HepG2 (cell line): ENCODE measurements around the gene MATN1. TPM values are rescaled to one million over a fixed set of nuclear protein-coding genes. Genes with fewer than 3 reads are reported as not detected.
A peak's percentile ranks its signal among the peaks of the same experiment; 100 is the strongest.

Experiments
- ATAC-seq: fragments of 200-7000 bp; cut with Tn5 transposase; 3 replicates; pipeline ENCODE4 v1.9.1; 2020; ENCODE audit warnings: mild to moderate bottlenecking, moderate library complexity
- BruUV-seq: library from RNA; stranded (reverse); fragments of 400-500 nt; replicated peaks from 2 replicates; lab custom pipeline; 2021; lab: Mats Ljungman, UMichigan
- CTCF ChIA-PET: fragments of 300-600 bp; formaldehyde crosslinking; extraction: SDS; loops from one replicate; lab custom pipeline; 2021; ENCODE audit warnings: low total read pairs, inconsistent platforms, low intra/inter-chr PET ratio; lab: Yijun Ruan, JAX
- POLR2A ChIA-PET: fragments of 350-600 bp; sonication (Branson Sonifier 250); formaldehyde crosslinking; loops from one replicate; lab custom pipeline; 2020; ENCODE audit warnings: antibody characterized with exemption, inconsistent platforms; lab: Yijun Ruan, JAX
- DNase-seq: peaks from one replicate; pipeline ENCODE4 v3.0.0-alpha.2; 2015; ENCODE audit warnings: low spot score
- FAIRE-seq: peaks from 3 replicates; lab custom pipeline; 2011; peaks lifted over from hg19 to GRCh38; lab: Jason Lieb, UNC
- H2AFZ ChIP-seq: one replicate; pipeline ENCODE4 v1.6.1; 2011; ENCODE audit warnings: low read length, inconsistent platforms
- H3K27ac ChIP-seq: fragments of 300-600 bp; 3 replicates; pipeline ENCODE4 v1.8.0; 2011; ENCODE audit warnings: mixed run types, mild to moderate bottlenecking, mixed read lengths, low read length, inconsistent platforms; ENCODE audit not compliant: insufficient read depth; ENCODE audit errors: extremely low read length
- H3K27me3 ChIP-seq, 2 experiments: fragments of 200-600 bp in 1 of 2; 2 replicates in 1 of 2; 3 replicates in 1 of 2; pipeline versions ENCODE4 v1.6.0 to v1.8.0; 2011; ENCODE audit warnings: low read length in 2 of 2, mild to moderate bottlenecking in 2 of 2, moderate library complexity in 2 of 2, inconsistent platforms in 1 of 2; ENCODE audit not compliant: insufficient read depth in 2 of 2, control insufficient read depth in 1 of 2
- H3K36me3 ChIP-seq, 2 experiments: fragments of 200-600 bp in 1 of 2; replicated peaks in 1 of 2; 2 replicates in 1 of 2; 3 replicates in 1 of 2; pipeline versions ENCODE4 v1.5.1 to v1.8.0; 2011; ENCODE audit warnings: low read length in 2 of 2, inconsistent platforms in 1 of 2; ENCODE audit not compliant: insufficient read depth in 2 of 2, control insufficient read depth in 1 of 2
- H3K4me1 ChIP-seq: 2 replicates; pipeline ENCODE4 v1.5.1; 2012; ENCODE audit warnings: low read length, inconsistent platforms; ENCODE audit not compliant: insufficient read depth
- H3K4me2 ChIP-seq: 2 replicates; pipeline ENCODE4 v1.6.0; 2011; ENCODE audit warnings: low read depth, low read length, inconsistent platforms
- H3K4me3 ChIP-seq, 3 experiments: fragments of 200-600 bp in 1 of 3; sonication (generic), shearing (Covaris generic) in 1 of 3; replicated peaks in 1 of 3; 2 replicates each; pipeline ENCODE4 v1.5.1; 2011 to 2016; ENCODE audit warnings: low read length in 3 of 3, inconsistent platforms in 2 of 3, low read depth in 2 of 3, mild to moderate bottlenecking in 2 of 3, control low read depth in 1 of 3, mixed read lengths in 1 of 3; ENCODE audit not compliant: insufficient read depth in 1 of 3
- H3K79me2 ChIP-seq: one replicate; pipeline ENCODE4 v1.6.1; 2011; ENCODE audit warnings: low read length, inconsistent platforms; ENCODE audit not compliant: insufficient read depth
- H3K9ac ChIP-seq: 2 replicates; pipeline ENCODE4 v1.6.0; 2011; ENCODE audit warnings: mild to moderate bottlenecking, low read depth, low read length, inconsistent platforms; ENCODE audit not compliant: insufficient read depth
- H3K9me3 ChIP-seq: 2 replicates; pipeline ENCODE4 v1.5.1; 2012; ENCODE audit warnings: mild to moderate bottlenecking, low read length
- H4K20me1 ChIP-seq: 2 replicates; pipeline ENCODE4 v1.6.0; 2011; ENCODE audit warnings: inconsistent platforms, mild to moderate bottlenecking, low read length, moderate library complexity; ENCODE audit not compliant: insufficient read depth
- CENPX ChIP-seq: sonication (generic); formaldehyde crosslinking; IDR thresholded peaks from 2 replicates; pipeline ENCODE4 v1.9.0; 2021; ENCODE audit warnings: mild to moderate bottlenecking, missing genetic modification reagents, moderate library complexity
- MAFK ChIP-seq, 2 experiments: IDR thresholded peaks in 1 of 2; conservative IDR thresholded peaks in 1 of 2; 2 replicates each; pipeline ENCODE4 v1.6.1; 2011; ENCODE audit warnings: improper control_type of control experiment in 2 of 2, low read length in 2 of 2
- SUZ12 ChIP-seq: fragments of 150-350 bp; IDR thresholded peaks from 2 replicates; pipeline ENCODE4 v1.6.1; 2014; ENCODE audit warnings: low read depth, low read length
- UBTF ChIP-seq: sonication (generic); formaldehyde crosslinking; IDR thresholded peaks from 2 replicates; pipeline ENCODE4 v1.4.0; 2020; ENCODE audit warnings: mild to moderate bottlenecking, missing genetic modification reagents
- ZNF629 ChIP-seq: sonication (generic); formaldehyde crosslinking; conservative IDR thresholded peaks from 2 replicates; pipeline ENCODE4 v1.5.0; 2020; ENCODE audit warnings: missing genetic modification reagents
- WGBS: methylation state at CpG from one replicate; pipeline ENCODE4 v1.1.6; 2017; ENCODE audit warnings: low lambda C conversion rate; 5-methylcytosine and 5-hydroxymethylcytosine counted together
- in situ Hi-C: cut with HindIII; loops from 2 replicates; pipeline ENCODE4 v1.10.0; 2017; ENCODE audit warnings: low pct_unique_long_range_greater_than_20kb; ENCODE audit not compliant: extremely low pct_ligation_motif_present
- intact Hi-C: fragments of 100-400 bp; cut with micrococcal nuclease; formaldehyde crosslinking; loops from one replicate; pipeline ENCODE4 v1.10.0; 2022; ENCODE audit not compliant: unreplicated experiment
- polyA plus RNA-seq, 8 experiments: library from polyadenylated mRNA; depleted of rRNA in 3 of 8; stranded (reverse) in 7 of 8; unstranded in 1 of 8; fragments of >200 nt; fragmentation: Illumina TruSeq in 4 of 8; extraction: Trizol in 4 of 8; gene quantifications; 2 replicates each; pipeline versions ENCODE4 v1.2.1 to v1.2.3, GENCODE V29; 2011 to 2016; ENCODE audit warnings: low read depth in 4 of 8, missing spikeins in 1 of 8, mixed read lengths in 1 of 8; ENCODE audit not compliant: insufficient read depth in 1 of 8
- total RNA-seq, 5 experiments: library from RNA; depleted of rRNA; stranded (reverse); fragments of >200 nt; fragmentation: Illumina TruSeq; extraction: Trizol; gene quantifications; 2 replicates each; pipeline ENCODE4 v1.2.3, GENCODE V29; 2016; ENCODE audit warnings: low read depth in 1 of 5

The MATN1 gene
- total and polyA plus RNA-seq, 2 of the 13 experiments (the other 11 are each of a cell fraction or from before 2014, with no cell fraction given), result 0.04 to 0.05 TPM

DNA sequence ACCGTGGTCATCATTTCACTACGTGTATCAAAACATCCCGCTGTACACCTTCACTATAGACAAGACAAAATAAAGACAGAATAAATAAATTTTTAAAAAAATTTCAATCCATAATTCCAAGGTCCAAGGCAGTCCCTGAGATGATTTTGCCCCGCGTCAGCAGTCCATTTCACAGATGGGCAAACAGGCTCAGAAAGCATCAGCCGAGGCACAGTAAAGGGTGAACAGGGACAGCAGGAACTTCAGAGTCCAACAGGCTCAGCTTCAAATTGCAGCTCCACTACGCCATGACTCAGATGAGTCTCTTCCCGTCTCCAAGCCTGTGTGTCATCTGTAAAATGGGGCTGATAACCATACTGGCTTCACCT is 15.0 kb downstream of the MATN1 start:
- in situ Hi-C loops, result loop anchor here (10.0 kb wide), 2 partner anchors 304 to 914 kb away; no protein-coding TSS in a partner anchor
- H3K4me1 ChIP-seq, result no peaks in the 10 kb centered on the region
- no peaks in the 10 kb centered on the region for H3K36me3 ChIP-seq
- POLR2A ChIA-PET, result no interaction called here
- CTCF ChIA-PET, result interaction anchor here (1.4 kb wide), 1 partner anchor 1329 kb away, joined by 6 read pairs; no protein-coding TSS in a partner anchor
- no peak overlapping the region for H3K27ac ChIP-seq
- no peaks in the 10 kb centered on the region for H4K20me1 ChIP-seq
- no peak for ATAC-seq
- intact Hi-C loops, result loop anchor here (5.0 to 10.0 kb wide), 2 partner anchors 916 to 1474 kb away; partner anchors contain the start of genes MECR and PTPRU
- no peak overlapping the region for H2AFZ ChIP-seq
- WGBS, result 42% methylated on average over 5 of the region's 8 CpGs
- no TSS peak for BruUV-seq
- TF ChIP-seq UBTF (CRISPR knock-in tag), result no peak
- peak; percentile 23 to 36; a peak in 2 of 4 replicates for TF ChIP-seq MAFK (conservative IDR thresholded peaks at IDR 0.05 in 1 of 2, IDR thresholded peaks at IDR 0.05 in 1 of 2; ENCODE audit: low read length in 2 of 2)
- TF ChIP-seq SUZ12, result no peak
- TF ChIP-seq ZNF629 (CRISPR knock-in tag), result peak; percentile 76
- no peak for TF ChIP-seq CENPX (CRISPR knock-in tag)
- TF ChIP-seq, all 625 proteins: peak for 2
- Histone ChIP-seq H3K27me3 (peaks cover 1 to 15% of the 10 kb centered on the region in 2 experiments; a peak in 2 of 5 replicates), H3K79me2 (no peaks in the 10 kb centered on the region), H3K9me3 (no peaks in the 10 kb centered on the region), H3K4me3 (no peak overlapping the region), H3K4me2 (no peak overlapping the region), H3K9ac (no peak overlapping the region)
- DNase-seq (no peak), FAIRE-seq (no peak)
